DMS53 (cell line): Measurements from ENCODE around the gene GFOD2.
A peak's percentile ranks its signal among the peaks of the same experiment; 100 is the strongest.
"Not testable (repeated sequence)": the region's sequence is repeated elsewhere in the genome, so short reads cannot be mapped to it uniquely, and the experiment has no call there.

Source experiments
- DNase-seq: peaks from one replicate; lab custom pipeline; 2025; lab: John Stamatoyannopoulos, UW

The GFOD2 gene

DNA sequence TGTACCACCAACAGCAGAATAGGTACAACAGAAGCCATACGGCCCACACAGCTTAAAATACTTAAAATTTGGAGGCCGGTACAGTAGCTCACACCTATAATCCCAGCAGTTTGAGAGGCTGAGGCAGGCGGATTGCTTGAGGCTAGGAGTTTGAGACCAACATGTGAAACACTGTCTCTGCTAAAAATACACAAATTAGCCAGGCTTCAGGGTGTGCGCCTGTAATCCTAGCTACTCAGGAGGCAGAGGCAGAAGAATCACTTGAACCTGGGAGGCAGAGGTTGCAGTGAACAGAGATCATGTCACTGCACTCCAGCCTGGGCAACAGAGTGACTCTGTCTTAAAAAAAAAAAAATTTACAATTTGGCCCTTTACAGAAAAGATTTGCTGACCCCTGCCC is 17.0 kb downstream of the GFOD2 start:
- DNase-seq = no peak

DNA sequence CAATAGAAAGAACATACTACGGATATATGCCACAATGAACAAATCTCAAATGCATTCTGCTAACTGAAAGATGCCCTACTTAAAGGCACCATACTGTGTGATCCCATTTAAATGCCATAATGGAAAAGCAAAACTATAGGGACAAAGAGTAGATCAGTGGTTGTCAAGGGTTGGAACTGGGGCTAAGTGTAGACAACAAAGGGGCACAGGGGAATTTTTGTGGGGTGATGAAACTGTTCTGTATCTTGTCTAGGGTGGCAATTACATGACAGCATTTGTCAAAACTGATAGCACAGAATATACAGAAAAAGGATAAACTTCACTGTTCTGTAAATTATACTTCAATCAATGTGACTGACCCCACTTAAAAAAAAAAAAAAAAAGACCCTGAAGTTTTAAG is 17.7 kb downstream of the GFOD2 start:
- DNase-seq = no peak

DNA sequence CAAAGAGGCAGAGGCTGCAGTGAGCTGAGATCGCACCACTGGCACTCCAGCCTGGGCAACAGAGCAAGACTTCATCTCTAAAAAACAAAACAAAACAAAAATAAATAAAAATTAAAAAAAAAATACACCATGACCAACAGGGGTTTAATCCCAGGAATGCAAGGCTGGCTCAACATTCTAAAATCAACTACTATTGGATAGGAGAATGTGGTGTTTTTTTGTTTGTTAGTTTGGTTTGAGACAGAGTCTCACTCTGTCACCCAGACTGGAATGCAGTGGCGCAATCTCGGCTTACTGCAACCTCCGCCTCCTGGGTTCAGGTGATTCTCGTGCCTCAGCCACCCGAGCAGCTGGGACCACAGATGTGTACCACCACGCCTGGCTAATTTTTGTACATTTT is 19.9 kb downstream of the GFOD2 start:
- no peak for DNase-seq

DNA sequence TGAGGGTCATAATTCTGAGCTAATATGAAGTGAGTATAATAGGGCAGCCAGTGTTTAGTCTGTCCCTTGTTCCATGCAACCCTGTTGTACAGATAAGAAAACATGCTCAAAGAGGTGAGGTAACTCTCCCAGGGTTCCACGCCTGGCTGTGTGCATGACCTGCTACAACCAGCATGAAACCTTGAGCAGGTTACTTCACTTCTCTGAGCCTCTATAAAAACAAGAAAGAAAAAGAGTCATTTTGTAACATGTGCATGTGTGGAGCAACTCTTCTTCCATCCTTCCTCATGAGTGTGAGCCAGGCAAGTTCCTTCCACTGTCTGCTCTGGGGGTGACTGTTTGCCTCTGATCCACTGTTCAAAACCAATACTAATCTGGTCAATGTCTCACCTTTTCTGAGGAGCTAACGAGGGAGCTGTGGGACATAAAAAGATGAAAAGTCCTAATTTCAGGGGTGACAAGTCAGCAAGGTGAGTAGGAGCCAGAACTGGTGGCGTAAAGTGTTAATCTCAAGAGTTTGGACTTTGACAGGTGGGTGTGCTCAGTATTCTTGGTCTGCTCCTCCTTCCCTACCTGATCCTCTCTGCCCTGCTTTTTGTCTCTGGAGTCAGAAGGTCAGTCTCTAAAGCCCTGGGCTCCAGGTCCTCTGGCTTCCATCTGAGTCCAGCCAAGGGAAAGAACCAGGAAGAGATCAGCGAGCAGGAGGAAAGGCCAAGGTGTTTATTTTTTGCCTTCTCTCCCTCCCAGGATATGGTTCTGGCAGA is 21.5 kb downstream of the GFOD2 start:
- DNase-seq = no peak

DNA sequence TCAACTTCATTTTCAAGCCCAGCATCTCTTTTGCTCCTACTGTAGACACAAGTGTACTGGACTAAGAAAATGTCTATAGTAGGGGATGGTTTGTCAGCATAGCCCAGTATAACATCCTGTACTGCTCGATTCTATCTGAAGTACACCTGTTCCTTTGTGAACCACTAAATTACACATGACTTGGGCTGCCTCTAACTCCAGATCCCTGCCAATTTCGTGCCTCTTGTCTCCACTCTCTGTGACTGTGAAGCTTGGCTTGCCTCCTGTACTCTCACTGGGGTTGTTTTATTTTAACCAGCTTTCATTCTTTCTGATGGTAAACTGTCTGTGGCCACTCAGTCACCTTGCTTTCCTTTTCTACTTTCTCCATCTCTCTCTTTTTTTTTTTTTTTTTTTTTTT is 24.5 kb downstream of the GFOD2 start:
- no peak for DNase-seq

DNA sequence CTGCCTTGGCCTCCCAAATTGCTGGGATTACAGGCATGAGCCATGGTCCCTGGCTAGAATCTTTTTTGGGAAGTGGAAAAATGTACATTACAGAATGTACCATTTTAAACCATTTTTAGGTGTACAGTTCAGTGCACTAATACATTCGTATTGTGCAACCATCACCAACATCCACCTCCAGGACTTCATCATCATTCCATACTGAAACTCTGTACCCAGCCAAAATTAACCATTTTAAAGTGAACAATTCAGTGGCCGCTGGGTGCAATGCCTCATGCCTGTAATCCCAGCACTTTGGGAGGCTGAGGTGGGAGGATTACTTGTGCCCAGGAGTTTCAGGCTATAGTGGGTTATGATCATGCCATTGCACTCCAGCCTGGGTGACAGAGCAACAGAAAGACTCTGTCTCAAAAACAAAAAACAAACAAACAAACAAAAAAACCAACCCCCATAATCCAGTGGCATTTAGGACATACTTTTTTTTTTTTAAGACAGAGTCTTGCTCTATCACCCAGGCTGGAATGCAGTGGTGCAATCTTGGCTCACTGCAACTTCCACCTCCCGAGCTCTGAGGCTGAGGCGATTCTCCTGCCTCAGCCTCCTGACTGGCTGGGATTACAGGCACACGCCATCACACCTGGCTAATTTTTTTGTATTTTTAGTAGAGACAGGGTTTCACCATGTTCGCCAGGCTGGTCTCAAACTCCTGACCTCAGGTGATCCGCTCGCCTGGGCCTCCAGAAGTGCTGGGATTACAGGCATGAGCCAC is 25.4 kb downstream of the GFOD2 start:
- not testable (repeated sequence) for DNase-seq

DNA sequence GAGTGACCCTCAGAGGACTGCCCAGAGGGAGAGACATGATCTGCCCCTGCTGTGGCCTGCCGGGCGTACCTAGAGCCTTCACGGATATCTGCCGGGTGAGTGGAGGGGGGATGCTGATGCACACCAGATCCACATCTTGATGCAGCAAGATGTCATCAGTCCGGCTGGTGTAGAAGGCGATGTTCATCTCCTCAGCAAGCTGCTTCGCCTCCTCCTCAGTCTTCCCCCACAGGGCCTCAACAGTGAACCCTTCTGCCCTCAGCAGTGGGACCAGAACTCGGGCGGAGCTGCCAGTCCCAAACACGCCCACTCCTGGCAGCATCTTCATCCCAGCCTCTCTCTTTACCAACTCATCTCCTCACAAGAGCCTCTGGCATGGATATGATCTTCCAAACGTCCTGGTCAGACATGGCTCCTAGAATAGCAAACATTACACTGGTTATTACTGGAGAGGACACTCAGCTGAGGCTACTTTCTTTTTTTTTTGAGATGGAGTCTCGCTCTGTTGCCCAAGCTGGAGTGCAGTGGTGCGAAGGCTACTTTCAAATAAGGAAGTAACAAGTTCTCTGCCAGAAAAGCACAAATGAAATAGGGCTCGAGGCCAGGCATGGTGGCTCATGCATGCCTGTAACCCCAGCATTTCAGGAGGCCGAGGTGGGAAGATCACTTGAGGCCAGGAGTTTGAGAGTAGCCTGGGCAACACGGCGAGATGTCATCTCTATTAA is 33.6 kb downstream of the GFOD2 start:
- no peak for DNase-seq

DNA sequence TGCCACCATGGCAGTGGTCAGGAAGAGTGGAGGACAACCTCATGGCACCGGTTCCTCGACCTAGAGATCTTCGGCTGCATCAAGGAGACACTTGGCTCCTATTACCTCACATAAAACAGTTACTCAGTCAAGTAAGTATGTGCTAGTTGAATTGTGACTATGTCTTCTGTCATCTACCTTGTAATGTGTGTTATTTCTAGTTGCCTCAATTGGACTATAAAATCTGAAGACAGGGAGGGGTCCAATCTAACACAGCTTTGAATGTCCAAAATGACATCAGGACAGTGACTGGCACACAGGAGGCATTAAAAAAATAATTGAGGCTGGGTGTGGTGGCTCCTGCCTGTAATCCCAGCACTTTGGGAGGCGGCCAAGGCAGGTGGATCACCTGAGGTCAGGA is 35.3 kb downstream of the GFOD2 start:
- no peak for DNase-seq

DNA sequence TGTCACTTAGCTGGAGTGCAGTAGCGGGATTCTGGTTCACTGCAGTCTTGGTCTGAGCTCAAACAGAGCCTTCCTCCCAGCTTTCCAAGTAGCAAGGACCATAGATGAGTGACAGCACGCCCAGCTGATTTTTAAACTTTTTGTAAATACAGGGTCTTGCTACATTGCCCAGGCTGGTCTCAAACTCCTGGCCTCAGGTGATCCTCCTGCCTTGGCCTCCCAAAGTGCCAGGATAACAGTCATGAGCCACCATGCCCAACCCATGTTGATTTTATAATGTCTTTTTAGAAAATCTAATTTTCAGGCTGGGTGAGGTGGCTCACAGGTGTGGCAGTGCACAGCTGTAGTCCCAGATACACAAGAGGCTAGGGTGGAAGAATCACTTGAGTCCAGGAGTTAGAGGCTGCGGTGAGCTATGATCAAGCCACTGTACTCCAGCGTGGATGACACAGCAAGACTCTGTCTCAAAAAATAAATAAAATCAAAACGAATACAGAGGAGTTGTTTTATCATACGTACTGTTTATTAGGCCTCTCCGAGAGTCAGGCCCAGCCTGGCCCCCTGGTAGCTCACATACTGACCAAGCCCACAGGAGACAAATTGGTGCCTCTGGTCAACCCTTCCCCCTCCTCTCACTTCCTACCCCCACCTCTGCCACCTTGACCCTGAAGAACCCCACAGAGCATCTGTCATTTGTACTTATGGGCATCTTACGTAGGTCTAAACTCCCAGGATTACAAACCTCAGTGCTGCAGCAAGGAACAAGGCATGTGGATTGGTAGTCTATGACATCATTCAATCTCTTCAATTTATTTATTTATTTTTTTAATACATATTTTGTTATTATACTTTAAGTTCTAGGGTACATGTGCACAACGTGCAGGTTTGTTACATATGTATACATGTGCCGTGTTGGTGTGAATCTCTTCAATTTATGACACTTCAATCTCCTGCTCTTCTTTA is 38.9 kb downstream of the GFOD2 start:
- DNase-seq = no peak

DNA sequence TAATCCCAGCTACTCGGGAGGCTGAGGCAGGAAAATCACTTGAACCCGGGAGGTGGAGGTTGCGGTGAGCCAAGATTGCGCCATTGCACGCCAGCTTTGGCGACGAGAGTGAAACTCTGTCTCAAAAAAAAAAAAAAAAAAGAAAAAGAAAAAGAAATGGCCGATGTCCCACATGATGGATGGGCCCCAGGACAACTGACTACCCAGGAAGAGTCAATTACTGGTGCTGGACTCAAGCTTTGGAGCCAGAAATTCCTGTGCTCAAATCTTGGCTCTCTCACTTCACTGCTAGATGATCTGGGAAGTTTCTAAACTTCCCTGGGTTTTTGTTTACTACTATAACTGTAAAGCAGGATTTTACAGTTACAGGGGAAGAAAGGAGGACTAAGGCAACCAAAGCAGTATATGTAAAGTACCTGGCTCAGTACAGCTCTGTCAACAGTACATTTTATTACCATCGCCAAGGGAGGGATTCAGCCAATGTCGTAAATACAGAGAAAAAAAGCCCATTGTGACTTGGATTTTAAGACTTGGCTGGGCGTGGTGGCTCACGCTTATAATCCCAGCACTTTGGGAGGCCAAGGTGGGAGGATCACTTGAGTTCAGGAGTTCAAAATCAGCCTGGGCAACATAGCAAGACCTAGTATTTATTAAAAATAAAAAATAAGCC is 40.6 kb downstream of the GFOD2 start:
- no peak for DNase-seq

DNA sequence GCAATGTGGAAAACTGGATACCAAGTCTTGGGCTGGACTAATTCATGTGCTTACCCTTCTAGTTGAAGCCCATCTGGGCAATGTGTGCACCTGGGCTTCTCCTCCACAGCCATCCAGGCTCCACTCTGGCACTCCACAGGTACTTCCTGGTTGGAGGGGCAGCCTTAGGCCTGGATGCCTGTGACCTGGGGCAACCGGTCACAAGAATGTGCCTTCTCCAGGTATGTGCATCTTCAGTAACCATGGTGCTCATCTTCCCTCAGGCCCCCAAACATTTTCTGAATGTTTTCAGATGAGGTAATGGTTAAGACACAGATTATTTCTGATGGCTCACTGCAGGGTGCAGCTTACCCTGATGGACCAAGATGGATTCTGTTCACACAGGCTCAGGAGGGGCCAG is 41.4 kb downstream of the GFOD2 start:
- no peak for DNase-seq

DNA sequence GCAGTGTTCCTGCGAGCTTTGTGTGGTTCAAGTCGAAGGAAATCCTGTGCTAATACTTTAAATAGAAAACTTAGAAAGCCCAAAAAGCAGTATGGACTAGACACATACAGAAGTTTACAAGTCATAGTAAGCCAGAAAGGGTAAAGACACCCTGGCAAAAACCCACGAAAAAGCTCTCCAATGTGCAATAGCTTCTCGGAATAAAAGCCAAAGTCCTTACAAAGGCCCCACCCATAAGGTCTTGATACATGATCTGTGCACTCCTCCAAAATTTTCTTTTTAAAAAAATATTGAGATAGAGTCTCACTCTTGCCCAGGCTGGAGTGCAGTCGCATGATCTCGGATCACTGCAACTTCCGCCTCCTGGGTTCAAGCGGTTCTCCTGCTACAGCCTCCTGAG is 42.2 kb downstream of the GFOD2 start:
- no peak for DNase-seq

DNA sequence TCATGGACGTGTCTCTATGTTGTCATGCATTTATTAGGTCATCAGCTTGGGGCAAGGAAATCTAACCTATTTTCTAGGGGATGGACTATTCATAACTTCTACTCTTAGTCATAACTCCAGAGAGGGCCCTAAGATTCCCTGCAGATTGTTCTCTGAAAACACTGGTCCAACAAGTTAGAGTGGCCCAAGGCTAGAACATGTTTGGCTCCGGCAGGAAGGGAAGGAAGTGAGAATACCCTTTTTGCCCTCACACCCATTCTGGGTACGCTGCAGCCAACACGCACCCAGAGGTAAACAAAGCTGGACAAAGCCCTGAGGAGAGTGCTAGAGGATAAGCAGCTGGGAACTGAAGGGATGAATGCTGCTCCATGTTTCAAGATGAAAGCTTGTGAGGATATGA is 42.6 kb downstream of the GFOD2 start:
- no peak for DNase-seq

DNA sequence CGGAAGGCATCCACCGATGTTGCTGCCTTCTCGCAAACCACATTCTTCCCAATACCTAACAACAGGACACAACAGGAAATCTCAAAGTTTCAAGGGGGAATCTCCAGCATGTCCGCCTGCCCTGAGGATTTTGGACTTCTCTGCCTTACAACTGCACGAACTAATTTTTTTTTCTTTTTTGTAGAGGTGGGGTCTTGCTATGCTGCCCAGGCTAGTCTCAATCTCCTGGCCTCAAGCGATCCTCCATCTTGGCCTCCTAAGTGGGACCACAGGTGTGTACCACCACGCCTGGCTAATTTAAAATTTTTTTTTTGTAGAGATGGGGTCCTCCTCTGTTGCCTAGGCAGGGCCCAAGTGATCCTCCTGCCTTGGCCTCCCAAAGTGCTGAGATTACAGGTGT is 43.1 kb downstream of the GFOD2 start:
- no peak for DNase-seq

DNA sequence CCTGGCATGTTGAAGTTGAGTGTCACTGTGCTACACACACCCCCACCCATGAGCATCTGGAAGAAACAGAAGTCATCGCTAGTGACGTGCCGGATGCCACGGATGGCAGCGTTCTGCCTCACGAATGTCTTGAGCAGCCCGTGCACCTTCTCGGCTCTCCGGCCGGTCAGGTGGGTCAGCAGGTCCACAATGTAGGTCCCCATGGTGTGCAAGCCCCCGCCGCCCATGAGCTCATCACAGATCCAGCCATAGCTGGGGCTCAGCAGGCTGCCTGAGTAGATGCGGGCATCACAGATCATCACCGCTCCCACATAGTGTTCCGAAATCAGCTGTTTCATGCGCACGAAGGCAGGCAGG is 43.6 kb downstream of the GFOD2 start:
- DNase-seq = no peak

DNA sequence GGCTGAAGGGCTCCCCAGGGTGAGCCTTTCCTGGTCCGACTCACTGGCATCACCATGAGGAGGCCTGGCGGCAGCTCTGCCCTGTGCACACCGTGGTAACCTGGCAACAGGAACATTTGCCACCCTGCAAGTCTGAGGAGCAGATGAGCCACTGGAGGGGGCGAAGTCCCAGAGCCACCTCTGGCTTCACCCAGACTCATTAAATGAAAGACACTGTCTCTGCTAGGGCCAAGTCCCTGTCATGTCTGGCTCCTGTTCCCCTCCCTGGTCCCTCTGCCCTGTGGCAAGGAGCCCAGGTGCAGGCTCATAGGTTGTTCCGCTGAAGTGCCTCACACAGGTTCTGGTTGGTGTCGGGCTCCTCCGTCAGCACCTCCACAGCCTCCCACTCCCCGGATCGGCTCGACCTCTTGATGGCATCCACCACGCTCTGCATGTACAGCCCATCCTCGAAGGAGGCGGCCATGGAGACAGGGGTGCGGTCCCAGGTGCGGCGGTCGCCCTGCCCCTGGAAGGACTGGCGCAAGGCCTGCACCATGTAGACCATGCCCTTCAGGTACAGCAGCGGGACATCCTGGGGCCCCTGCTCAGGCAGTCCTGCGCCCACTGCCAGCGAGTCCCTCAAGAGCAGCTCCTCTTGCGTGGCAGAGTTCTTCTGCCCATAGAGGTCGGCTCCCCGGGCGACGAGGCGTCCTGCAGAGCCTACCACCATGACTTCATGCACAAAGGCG is 44.1 kb downstream of the GFOD2 start:
- DNase-seq = peak; percentile 28

DNA sequence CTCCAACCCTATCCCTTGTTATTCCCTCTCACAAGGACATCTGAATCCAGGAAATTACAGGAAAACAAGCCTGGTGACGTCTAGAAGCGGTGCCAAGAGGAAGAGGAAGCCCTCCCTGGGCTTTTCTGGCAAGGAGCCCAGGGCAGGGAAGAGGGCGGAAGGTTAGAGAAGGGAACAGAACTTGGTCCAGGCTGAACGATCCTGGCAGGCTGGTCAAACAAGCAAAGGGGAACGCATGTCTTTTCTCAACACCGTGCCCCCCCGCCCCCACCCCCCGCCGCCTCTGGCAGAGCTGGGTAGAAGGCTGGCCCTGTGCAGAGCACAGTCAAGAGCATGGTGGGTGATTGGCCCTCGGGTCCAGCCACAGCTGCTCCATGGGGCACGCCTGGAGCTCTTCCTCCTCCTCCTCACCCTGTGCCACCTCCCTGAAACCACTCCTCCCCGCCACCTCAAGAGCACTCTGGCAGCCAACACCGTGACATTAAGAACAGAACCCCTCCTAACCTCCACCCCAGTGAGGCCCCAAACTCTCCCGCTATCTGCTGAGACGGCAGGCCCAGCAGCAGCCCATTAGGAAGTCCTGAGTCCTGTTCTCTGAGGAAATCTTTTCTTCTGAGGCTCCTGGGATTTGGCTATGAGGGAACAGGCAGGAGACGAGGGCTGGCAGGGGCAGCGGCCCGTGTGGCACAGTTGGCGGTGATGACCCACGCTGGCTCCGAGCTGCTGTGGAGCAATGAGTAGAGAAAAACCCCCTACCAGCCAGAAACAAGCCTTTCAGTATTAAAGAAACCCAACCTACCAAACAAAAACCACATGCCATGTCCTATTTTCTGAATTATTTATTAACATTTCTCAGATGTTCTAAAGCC is 45.2 kb downstream of the GFOD2 start:
- peak; percentile 61 for DNase-seq

DNA sequence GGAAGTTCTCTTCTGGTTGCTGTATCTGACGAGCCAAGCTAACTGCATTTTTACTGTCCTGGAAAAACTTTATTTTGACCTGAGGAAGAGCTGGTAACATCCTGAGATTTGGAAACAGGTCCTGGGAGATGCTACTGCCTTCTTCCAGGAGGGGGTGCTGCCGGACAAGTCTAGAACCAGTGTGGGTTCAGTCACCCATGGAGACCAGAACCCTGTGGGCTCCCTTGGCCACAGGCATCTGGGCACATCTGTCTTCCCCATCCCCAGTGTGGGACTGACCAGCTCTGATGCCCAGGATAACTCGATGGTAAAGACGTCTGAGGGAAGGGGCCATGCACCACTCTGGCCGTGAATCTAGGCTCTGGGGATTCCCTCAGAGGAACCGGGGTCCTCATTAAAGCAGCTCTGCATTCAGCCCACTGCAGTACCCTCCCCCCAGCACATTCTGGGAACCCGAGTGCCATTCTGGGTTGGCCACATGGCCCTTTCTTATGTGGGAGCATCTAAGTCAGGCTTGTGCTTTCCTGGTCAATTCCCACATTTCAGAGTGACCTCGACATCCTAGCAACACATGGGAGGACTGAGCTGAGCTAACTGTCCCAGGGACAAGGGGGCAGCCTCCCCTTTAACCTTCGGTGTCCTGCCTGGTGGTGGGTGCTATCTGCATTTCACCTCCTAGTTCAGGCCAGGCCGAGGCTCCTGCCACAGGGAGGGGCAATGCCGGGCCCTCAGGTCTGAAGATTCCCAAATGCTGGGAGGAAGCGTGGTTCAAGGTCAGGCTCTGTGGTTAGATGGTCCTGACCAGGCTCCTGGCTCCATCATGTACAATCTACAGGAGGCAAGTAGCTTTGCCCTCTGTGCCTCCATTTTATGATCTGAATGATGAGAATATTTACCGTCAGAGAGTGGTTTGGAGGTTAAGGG is 46.1 kb downstream of the GFOD2 start:
- DNase-seq = peak; percentile 72

DNA sequence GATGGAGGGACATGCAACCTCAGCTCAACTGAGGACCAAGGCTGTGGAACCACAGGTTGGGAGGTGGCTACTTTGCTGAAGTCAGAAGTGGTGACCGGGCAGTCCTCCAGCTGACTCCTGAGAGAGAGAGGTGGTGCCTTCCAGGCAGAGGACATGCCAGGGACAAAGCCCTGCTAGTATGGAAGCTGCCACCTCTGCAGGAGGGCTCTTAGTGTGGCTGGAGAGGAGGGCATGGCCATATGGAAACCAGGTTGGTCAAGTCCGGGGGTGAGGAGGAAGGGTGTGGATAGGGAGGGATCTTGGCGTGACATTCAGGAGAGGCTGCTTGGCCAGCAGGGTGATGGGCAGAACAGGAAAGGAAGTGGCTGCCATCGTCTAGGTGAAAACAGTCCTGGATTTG is 46.8 kb downstream of the GFOD2 start:
- DNase-seq = no peak
